Measurements from ENCODE around the gene ZNF680.
"Not testable (repeated sequence)": the region's sequence is repeated elsewhere in the genome, so short reads cannot be mapped to it uniquely, and the experiment has no call there.

The ZNF680 gene

DNA sequence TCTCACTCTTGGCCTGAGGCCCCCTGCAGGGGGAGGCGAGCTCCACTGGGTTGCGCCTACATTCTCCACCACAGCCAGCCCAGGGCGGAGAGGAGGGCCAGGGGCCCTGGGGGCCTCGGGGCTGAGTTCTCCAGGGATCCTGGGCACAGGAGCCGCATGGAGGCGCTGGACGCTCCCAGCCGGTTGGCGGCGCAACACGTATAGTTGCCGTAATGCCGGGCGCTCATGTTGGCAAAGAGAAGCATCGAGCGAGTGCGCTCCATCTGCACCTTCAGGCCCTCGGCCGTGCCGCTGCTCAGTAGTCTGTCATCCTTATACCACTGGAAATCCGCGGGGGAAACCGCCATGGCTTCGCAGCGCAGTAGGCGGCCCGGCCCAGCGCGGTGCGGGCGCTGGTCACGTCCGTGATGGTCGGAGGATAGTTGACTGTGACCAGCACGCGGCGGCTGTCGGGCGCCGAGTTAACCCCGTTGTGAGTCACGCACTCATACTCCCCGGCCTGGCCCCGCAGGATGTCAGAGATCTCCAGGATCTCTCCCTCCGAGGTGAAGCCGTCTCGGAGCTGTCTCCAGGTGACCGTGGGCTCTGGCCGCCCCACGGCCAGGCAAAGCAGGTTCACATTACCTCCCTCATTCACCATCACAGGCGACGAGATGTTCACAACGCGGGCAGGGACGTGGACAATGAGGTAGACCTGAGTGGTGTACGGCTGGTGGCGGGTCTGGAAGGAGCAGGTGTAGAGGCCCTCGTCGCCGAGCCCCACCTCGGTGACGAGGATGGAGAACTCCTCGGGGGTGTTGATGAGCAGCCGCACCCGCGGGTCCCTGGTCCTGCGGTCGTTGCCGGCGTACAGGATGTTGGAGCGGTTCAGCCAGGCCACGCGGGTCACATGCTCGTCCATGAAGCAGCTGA, 6.8 kb upstream of the ZNF680 start:
- TF ChIP-seq, protein P1, sequence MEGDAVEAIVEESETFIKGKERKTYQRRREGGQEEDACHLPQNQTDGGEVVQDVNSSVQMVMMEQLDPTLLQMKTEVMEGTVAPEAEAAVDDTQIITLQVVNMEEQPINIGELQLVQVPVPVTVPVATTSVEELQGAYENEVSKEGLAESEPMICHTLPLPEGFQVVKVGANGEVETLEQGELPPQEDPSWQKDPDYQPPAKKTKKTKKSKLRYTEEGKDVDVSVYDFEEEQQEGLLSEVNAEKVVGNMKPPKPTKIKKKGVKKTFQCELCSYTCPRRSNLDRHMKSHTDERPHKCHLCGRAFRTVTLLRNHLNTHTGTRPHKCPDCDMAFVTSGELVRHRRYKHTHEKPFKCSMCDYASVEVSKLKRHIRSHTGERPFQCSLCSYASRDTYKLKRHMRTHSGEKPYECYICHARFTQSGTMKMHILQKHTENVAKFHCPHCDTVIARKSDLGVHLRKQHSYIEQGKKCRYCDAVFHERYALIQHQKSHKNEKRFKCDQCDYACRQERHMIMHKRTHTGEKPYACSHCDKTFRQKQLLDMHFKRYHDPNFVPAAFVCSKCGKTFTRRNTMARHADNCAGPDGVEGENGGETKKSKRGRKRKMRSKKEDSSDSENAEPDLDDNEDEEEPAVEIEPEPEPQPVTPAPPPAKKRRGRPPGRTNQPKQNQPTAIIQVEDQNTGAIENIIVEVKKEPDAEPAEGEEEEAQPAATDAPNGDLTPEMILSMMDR (conservative IDR thresholded peaks at IDR 0.05; ENCODE audit: low read length): peak; percentile 12; the same call in 1 of the 2 replicates
- DNase-seq (ENCODE audit: low read depth): not testable (repeated sequence)
- peak overlapping the region; percentile 46 for H3K4me3 ChIP-seq (ENCODE audit: low read length)

DNA sequence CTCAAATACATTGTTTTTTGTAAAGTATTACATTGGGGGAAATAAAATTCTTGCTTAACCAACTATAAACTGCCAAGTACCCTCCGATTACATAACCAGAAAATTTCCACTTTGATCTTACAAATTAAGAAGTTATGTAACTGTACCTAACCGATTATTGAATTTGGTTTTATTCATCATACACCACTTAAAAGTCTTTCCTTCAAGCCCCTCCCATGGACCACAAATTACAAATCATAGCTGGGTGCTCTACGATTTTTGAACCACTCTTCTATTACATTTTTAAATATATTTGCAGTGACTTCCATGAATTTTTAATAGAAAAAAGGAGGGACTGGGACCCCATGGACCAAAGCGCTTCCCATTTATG, 630 bp downstream of the ZNF680 start:
- DNase-seq (ENCODE audit: low read depth): peak; percentile 9
- H3K4me3 ChIP-seq (ENCODE audit: low read length): peak overlapping the region; percentile 77
- TF ChIP-seq, protein P1 (conservative IDR thresholded peaks at IDR 0.05; ENCODE audit: low read length): no peak

DNA sequence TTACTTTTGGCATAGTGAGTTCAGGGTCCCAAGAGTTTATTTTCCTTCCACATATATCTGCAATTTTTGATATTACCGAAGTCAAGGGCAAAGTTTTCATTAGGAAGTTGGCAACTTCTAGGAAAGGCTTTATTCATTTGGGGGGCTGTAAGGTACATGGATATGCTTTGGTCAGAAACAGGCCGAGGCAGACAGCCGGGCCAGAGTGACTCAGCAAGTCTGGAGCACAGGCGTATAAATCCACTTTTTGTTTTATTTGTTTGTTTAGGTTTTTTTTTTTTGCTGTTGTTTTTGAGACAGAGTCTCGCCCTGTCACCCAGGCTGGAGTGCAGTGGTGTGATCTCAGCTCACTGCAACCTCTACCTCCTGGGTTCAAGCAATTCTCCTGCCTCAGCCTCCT, 3.7 kb downstream of the ZNF680 start:
- no peak overlapping the region for H3K4me3 ChIP-seq (ENCODE audit: low read length)
- TF ChIP-seq, protein P1 (conservative IDR thresholded peaks at IDR 0.05; ENCODE audit: low read length): no peak
- peak; percentile 40 for DNase-seq (ENCODE audit: low read depth)

DNA sequence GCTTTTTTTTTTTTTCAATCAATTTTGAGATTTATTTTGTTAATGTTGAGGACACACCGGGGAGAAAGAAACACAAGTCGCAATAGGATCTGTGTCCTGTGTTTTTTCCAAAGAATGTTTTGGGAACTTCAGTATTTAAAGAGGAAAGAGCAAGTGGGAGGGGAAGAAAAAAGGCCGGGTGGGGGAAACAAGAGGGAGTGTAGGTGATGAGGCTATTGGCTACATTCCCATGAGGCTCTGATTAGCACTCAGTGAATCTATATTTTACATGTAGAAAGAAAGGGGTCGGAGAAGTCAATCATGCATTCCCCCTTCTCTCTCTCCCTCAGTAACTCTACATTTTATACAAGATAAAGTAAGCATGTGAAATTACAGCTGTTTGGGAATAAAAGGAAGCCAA, 4.1 kb downstream of the ZNF680 start:
- H3K4me3 ChIP-seq (ENCODE audit: low read length): no peak overlapping the region
- TF ChIP-seq, protein P1 (conservative IDR thresholded peaks at IDR 0.05; ENCODE audit: low read length): no peak
- DNase-seq (ENCODE audit: low read depth): peak; percentile 21

DNA sequence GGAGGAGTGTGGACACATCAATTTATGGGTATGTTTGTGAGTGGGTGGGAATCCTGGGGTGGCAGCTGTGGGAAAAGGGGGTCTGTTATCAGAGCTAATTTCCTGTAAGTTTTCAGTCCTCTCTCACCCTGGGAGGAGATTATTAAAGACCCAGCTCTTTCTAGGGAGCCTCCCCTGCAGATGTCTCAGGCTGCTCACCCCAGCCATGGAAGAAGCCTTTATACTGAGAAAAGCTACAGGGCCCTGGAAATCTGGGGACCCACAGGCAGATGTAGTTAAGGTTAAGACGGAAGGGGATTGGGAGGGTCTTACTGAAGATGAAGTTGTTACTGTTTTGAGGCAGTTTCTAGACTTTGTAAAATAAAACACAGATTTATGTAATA, 4.6 kb downstream of the ZNF680 start:
- TF ChIP-seq, protein P1 (conservative IDR thresholded peaks at IDR 0.05; ENCODE audit: low read length): no peak
- no peak overlapping the region for H3K4me3 ChIP-seq (ENCODE audit: low read length)
- no peak for DNase-seq (ENCODE audit: low read depth)

DNA sequence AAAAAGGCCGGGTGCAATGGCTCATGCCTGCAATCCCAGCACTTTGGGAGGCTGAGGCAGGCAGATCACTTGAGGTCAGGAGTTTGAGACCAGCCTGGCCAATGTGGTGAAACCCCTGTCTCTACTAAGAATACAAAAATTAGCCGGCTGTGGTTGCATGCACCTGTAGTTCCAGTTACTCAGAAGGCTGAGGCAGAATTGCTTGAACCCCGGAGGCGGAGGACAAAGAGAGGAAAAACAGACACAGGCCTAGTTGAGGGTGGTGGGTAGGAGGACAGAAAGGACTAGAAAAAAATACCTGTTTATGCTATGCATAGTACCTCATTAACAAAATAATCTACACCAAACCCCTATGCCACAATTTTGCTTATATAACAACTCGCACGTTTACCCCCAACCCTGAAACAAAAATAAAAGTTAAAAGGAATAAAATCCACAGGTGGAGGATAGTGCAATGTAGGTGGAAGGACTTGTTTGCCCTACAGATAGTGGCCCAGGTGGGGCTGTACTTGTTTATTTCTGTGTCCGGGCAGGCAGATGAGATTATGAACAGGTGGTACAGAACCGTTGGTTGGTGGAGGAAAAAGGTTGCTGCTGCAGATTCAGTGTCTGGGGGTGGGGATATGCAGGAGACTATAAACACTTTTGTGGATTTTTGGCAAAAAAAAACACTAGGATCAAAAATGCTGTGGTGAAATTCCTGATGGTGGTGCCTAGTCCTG, 5.1 kb downstream of the ZNF680 start:
- TF ChIP-seq, protein P1 (conservative IDR thresholded peaks at IDR 0.05; ENCODE audit: low read length): no peak
- no peak for DNase-seq (ENCODE audit: low read depth)
- no peak overlapping the region for H3K4me3 ChIP-seq (ENCODE audit: low read length)
